ENCODE results near the gene IGFBP3.

Gene IGFBP3

GRCh38 chr7:45891462-45892402 lies 29.3 kb downstream of the IGFBP3 start:
- no peak for DNase-seq (ENCODE audit: low spot score)

DNA sequence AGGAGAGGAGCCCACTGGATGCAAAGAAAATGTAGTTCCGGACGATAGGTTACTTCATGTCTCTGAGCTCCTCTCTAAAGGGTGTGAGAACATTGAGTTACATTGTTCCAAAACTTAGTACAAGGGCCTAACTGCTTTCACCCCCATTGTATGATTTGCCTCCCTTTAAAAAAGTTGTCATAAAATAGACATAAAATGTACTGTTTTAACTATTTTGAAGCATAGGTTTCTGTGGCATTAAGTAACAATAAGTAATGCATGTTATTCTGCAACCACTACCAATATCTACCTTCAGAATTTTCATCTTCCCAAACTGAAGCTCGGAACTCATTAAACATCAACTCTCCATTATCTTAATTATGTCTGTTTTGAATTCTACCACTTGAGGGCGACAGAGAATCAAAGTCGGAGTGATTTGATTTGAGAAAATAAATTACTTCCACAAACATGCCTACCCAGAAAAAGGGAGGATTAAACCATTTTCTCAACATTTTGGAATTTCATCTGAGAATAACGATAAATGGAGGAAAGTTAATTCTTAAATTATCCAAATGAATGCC lies 30.1 kb downstream of the IGFBP3 start:
- DNase-seq (ENCODE audit: low spot score) = peak; percentile 50

GRCh38 chr7:45890125-45890901 lies 30.8 kb downstream of the IGFBP3 start:
- DNase-seq (ENCODE audit: low spot score) = no peak

GRCh38 chr7:45889367-45890067 lies 31.6 kb downstream of the IGFBP3 start:
- DNase-seq (ENCODE audit: low spot score) = no peak

DNA sequence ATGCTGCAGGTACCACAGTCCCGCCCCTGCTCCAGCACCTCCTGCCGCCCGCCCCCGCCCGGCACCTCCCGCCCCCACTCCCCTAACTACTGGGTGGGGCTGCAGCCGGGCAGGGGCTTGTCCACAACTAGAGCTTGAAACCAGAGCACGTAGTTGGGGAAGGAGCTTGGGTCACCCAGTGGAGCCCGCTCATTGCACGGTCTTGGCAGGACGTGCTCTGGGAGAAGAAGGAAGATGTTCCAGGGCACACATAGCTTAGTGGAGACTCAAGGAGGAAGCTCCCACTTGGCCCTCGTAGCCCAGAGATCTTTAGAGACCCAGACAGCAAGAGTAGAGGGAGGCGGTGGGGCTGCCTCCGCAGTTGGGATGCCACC lies 32.1 kb downstream of the IGFBP3 start:
- DNase-seq (ENCODE audit: low spot score) = no peak

DNA sequence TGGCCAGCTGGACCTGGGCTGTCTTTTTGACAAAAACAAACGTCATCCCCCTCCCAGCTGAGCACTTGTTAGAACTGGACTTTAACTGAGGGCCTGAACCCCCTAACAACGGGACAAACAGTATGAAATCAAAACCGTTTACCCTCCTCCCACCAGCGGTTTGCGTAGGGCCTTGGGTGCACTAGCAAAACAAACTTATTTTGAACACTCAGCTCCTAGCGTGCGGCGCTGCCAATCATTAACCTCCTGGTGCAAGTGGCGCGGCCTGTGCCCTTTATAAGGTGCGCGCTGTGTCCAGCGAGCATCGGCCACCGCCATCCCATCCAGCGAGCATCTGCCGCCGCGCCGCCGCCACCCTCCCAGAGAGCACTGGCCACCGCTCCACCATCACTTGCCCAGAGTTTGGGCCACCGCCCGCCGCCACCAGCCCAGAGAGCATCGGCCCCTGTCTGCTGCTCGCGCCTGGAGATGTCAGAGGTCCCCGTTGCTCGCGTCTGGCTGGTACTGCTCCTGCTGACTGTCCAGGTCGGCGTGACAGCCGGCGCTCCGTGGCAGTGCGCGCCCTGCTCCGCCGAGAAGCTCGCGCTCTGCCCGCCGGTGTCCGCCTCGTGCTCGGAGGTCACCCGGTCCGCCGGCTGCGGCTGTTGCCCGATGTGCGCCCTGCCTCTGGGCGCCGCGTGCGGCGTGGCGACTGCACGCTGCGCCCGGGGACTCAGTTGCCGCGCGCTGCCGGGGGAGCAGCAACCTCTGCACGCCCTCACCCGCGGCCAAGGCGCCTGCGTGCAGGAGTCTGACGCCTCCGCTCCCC lies 32.7 kb downstream of the IGFBP3 start, which contains the start of gene IGFBP1:
Gene IGFBP1, plus strand, starts transcription at position 304 of the 808 bp plus-strand sequence. Its CDS starts 165 bp downstream, at position 469.
- peak; percentile 66 for DNase-seq (ENCODE audit: low spot score)

DNA sequence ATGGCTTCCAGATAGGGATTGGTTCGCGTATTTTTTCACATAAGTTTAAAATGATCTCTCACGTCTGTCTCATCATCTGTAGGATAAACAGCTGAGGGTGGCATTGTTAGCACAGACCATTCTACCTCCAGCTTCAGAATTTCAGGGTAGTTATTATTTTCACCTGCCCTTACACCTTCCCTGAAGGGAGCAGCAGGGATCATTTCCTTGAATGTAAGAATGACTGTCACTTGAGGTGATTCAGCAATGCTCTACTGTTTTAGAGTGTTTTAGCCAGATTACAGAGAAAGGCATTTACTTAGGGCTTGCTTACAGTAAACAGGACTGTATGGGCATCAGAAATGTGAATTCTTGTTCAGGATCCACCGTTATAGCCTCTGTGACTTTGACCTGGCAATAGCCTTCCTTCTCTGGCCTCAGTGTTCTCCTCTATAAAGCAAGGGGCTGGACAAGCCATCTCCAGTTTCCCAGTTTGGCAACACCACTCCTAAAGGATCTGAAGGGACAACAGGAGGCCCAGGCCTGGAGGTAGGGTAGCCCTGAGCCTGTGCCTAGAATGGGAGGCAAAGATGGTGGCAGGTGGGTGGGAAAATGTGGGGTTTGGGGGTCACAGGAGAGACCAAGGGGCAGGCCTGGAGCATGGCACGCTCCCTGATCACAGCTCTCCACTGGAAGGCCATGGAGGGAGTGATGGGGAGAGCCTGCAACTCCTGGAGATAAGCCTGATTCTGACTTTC lies 34.0 kb downstream of the IGFBP3 start:
- no peak for DNase-seq (ENCODE audit: low spot score)

DNA sequence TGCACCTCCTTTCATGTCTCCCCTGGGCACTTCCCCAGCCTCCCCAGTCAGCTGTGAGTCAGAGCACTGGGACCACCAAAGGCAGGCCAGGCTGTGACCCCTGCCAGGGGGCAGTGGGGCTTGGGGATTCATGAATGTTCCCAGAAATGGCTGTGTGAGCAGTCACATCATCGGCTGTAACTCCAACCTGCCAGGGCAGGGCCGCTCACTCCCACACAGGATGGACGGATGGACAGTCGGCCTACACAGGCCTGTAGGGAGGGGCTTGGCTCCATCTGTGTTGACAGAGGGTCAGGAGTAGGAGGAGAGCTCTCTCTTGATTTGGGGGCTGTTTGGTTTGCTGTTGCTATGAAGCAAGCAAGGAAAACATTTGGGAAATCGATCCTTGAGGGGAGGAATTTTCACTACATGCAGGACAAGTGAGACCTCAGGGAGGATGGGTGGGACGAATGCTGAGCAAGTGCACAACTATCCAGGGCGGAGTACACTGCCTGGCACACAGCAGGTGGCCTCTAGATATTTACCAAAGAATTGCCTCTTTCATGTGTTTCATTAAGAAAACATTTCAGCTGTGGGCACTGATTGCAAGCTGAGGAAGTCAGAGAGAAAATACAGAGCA lies 35.7 kb downstream of the IGFBP3 start:
- no peak for DNase-seq (ENCODE audit: low spot score)

DNA sequence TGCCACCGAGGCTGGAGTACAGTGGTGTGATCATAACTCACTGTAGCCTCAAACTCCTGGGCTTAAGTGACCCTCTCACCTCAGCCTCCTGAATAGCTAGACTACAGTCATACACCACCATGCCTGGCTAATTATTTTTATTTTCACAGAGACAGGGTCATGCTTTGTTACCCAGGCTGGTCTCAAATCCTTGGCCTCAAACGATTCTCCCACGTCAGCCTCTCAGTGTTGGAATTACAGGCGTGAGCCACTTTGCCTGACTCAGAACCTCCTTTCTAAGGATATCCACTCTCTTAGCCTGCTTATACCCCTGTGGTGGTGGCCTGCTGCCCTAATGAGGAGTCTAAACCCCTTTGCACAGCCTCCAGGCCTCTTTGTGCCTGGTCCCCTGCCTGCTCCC lies 36.9 kb downstream of the IGFBP3 start:
- DNase-seq (ENCODE audit: low spot score) = no peak

- no peak for DNase-seq (ENCODE audit: low spot score)
Measured at GRCh38 chr7:45882465-45882810, 38.6 kb downstream of the IGFBP3 start.

DNA sequence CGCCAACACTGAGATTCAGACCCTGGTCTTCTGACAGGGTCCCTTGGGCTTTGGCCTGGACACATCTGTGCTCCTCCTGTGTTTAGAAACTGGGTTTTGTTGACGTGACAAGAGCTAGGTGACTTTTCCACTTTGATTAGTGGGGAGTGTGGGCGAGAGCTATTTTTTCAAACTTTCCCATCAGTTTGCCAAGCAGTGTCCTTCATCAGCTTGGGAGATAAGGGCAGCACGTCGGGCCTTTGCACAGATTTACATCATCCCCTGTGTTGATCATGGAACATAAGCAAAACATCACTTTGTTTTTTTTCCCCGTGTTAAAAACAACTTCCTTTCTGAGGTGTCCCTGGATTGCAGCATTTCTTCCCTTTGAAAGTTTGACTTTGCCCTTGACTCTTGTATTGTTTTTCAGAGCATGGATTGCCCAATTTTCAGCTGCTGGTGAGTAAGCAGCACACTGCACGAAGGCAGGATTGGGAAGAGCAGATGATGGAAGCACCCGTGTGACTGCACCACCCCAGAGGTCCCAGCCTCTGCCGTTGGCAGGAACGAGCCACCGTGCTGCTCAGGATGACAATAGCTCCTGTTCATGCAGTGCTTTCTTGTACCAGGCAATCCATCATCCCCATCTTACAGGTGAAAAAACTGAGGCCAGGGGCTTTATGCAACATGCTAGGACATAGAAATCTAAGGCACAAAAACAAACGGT lies 39.2 kb downstream of the IGFBP3 start:
- peak; percentile 78 for DNase-seq (ENCODE audit: low spot score)

- no peak for DNase-seq (ENCODE audit: low spot score)
Measured at GRCh38 chr7:45881280-45881758, 39.8 kb downstream of the IGFBP3 start.

GRCh38 chr7:45880433-45880860 lies 40.6 kb downstream of the IGFBP3 start:
- DNase-seq (ENCODE audit: low spot score) = no peak

DNA sequence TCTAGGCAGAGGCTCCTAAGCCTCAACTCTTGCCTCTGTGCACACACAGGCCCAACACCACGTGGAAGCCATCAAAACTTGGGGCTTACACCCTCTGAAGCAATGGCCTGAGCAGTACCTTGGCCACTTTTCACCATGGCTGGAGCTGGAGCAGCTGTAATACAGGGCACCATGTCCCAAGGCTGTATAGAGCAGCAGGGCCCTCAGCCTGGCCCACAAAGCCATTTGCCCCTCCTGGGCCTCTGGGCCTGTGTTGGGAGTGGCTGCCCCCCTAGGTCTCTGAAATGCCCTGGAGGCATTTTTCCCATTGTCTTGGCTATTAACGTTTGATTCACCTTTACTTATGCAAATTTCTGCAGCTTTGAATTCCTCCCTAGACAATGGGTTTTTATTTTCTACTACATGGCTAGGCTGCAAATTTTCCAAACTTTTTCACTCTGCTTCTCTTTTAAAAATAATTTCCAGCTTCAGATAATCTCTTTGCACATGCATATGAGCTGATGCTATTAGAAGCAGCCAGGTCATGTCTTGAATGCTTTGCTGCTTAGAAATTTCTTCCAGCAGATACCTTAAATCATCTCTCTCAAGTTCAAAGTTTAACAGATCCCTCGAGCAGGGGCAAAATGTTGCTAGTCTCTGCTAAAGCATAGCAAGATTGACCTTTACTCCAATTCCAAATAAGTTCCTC lies 42.5 kb downstream of the IGFBP3 start:
- DNase-seq (ENCODE audit: low spot score) = no peak

- DNase-seq (ENCODE audit: low spot score) = no peak
Measured at GRCh38 chr7:45876519-45876918, 44.6 kb downstream of the IGFBP3 start.

GRCh38 chr7:45874408-45875131 lies 46.5 kb downstream of the IGFBP3 start:
- peak; percentile 54 for DNase-seq (ENCODE audit: low spot score)

- DNase-seq (ENCODE audit: low spot score) = no peak
Measured at GRCh38 chr7:45873355-45873754, 47.7 kb downstream of the IGFBP3 start.

DNA sequence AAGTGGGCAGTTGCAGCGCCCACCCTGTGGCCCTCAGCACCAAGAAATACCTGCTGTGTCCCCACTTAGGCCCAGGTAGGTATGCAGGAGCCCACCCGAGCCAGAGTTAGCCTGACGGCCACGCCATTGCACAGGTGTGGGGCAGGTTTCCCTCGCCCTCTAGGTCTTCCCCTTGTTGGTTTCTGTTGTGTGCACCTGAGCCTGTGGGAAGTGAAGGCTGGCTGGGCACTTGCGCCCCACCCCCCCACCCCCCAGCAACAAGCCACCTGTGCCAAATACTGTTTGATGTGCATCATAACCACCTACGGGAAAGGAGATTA lies 48.1 kb downstream of the IGFBP3 start, which contains the start of gene CCDC201:
Gene CCDC201, minus strand, starts transcription at position 48 of the 320 bp plus-strand sequence. CDS start 75 bp downstream, outside the sequence.
- DNase-seq (ENCODE audit: low spot score) = no peak
